NT2/D1 (cell line): Measurements from ENCODE around the gene MRPS34.

Experiments used
- SUZ12 ChIP-seq: IDR thresholded peaks from 2 replicates; pipeline ENCODE4 v1.6.1; 2011; ENCODE audit not compliant: insufficient read length, insufficient read depth; ENCODE audit errors: extremely low read depth
- YY1 ChIP-seq: IDR thresholded peaks from 2 replicates; pipeline ENCODE4 v1.6.1; 2011; ENCODE audit not compliant: insufficient read length, insufficient read depth
- ZNF274 ChIP-seq: IDR thresholded peaks from 2 replicates; pipeline ENCODE4 v1.6.1; 2011; ENCODE audit warnings: mild to moderate bottlenecking, low read depth, low read length

- TF ChIP-seq ZNF274 (no peak), YY1 (no peak), SUZ12 (no peak)
Observed at GRCh38 chr16:1788708-1789100, 15.8 kb upstream of the MRPS34 start.
